ENCODE results near the gene PTPRCAP. TPM values are rescaled to one million over a fixed set of nuclear protein-coding genes. Genes with fewer than 3 reads are reported as not detected.

The PTPRCAP gene
- total and polyA plus RNA-seq, 2 donors from 2014 or later, result 4.7 to 20.3 TPM

DNA sequence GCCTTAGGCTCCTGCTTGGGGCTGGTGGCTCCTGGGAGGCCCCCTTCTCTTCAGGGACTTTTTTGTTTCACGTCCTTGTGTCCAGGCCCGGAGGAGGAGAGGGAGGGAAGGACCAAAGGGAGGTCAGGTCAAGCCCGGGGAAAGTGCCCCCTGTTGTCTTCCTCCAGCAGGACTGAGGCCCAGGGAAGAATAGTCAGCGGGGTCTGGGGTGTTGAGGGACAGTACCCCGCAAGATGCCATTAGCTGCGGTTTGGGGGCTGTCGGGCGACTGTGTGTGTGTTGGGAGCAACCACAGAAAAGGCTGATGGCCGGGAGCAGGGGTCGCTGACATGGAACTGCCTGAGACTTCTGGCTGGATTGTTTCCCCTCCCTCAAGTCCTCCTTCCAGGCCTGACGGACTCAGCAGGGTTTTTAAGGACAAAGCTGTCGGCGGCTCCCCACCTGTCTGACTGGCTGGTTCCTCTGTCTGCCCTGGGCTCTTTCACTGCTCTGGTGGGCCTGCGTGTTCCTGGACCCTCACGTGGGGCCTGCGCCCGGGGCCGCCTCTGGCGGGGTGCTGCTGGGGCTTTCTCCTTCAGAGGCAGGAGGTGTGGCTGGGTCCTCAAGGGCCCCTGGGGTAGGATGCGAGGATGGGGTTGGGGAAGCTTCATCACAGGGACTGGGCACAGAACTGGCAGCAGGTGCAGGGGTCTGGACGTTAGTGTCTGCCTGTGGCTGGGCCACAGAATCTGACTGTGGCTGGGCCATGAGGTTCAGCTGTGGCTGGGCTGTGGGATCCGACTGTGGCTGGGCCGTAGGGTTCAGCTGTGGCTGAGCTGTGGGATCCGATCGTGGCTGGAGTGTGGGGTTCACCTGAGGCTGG, 13.5 kb upstream of the PTPRCAP start:
- H3K4me3 ChIP-seq (ENCODE audit: low read length in 3 of 3), result no peak overlapping the region
- DNase-seq, result peak in 1 of 5 donors; percentile 68
- no peaks in the 10 kb centered on the region for H3K27me3 ChIP-seq (ENCODE audit: control insufficient read depth, insufficient read depth, low read length)
- no peak overlapping the region for H3K27ac ChIP-seq (ENCODE audit: low read depth in 2 of 2, low read length in 2 of 2)
- H3K9me3 ChIP-seq (ENCODE audit: control insufficient read depth in 2 of 3, insufficient read depth in 1 of 3, low read length in 3 of 3), result no peaks in the 10 kb centered on the region
- FAIRE-seq, result no peak
- no peak overlapping the region for H3K9ac ChIP-seq (ENCODE audit: low read length in 3 of 3)
- intact Hi-C loops (cut with DNase I), result no loop called here
- H3K4me1 ChIP-seq (ENCODE audit: control insufficient read depth in 2 of 3, insufficient read depth in 2 of 3, low read depth in 1 of 3, low read length in 3 of 3), result peaks cover 0 to 3% (median 2%) of the 10 kb centered on the region in 3 donors
- TF ChIP-seq, protein P1, sequence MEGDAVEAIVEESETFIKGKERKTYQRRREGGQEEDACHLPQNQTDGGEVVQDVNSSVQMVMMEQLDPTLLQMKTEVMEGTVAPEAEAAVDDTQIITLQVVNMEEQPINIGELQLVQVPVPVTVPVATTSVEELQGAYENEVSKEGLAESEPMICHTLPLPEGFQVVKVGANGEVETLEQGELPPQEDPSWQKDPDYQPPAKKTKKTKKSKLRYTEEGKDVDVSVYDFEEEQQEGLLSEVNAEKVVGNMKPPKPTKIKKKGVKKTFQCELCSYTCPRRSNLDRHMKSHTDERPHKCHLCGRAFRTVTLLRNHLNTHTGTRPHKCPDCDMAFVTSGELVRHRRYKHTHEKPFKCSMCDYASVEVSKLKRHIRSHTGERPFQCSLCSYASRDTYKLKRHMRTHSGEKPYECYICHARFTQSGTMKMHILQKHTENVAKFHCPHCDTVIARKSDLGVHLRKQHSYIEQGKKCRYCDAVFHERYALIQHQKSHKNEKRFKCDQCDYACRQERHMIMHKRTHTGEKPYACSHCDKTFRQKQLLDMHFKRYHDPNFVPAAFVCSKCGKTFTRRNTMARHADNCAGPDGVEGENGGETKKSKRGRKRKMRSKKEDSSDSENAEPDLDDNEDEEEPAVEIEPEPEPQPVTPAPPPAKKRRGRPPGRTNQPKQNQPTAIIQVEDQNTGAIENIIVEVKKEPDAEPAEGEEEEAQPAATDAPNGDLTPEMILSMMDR (IDR thresholded peaks at IDR 0.05; ENCODE audit: borderline replicate concordance, extremely low read depth, insufficient read depth), result no peak
- no peaks in the 10 kb centered on the region for H3K36me3 ChIP-seq (ENCODE audit: control insufficient read depth in 2 of 3, insufficient read depth in 3 of 3, low read length in 3 of 3)

DNA sequence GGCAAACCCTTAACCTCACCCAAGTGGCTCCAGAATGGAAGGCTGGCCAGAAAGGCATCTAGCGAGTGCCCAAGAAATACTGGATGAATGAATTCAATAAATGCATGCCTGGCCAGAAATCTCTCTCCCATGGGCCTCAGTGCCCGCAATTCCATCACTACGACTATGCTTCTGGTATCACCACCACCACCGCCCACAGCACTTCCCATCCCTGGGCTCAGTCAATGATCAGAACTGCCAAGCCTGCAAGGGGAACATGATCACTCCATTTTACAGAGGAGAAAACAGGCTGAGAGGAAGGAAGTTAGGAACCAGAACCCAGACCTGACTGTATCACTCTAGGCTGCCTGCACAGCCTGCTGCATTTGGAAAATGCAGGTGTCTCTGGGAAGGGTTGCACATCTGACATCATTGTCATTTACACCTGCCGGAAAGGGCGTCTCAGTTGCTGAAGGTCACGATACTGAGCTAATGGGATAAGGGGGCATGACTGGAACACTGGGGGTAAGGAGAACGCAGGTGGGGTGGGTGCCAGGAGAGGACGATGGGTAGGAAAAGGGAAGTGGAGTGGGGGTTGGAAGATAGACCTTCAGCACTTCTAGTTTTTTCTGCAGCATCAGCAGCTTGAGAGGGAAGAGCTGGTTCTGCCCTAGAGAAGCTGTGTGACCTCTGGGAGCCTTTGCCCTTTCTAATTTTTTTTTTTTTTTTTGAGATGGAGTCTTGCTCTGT, 11.8 kb upstream of the PTPRCAP start:
- Histone ChIP-seq H3K9me3 (ENCODE audit: control insufficient read depth in 2 of 3, insufficient read depth in 1 of 3, low read length in 3 of 3) (no peaks in the 10 kb centered on the region), H3K4me1 (ENCODE audit: control insufficient read depth in 2 of 3, insufficient read depth in 2 of 3, low read depth in 1 of 3, low read length in 3 of 3) (peaks cover 0 to 4% (median 3%) of the 10 kb centered on the region in 3 donors), H3K27me3 (ENCODE audit: control insufficient read depth, insufficient read depth, low read length) (no peaks in the 10 kb centered on the region), H3K36me3 (ENCODE audit: control insufficient read depth in 2 of 3, insufficient read depth in 3 of 3, low read length in 3 of 3) (no peaks in the 10 kb centered on the region), H3K9ac (ENCODE audit: low read length in 3 of 3) (no peak overlapping the region), H3K27ac (ENCODE audit: low read depth in 2 of 2, low read length in 2 of 2) (no peak overlapping the region), H3K4me3 (ENCODE audit: low read length in 3 of 3) (no peak overlapping the region)
- intact Hi-C loops (cut with DNase I), result no loop called here
- TF ChIP-seq, protein P1 (IDR thresholded peaks at IDR 0.05; ENCODE audit: borderline replicate concordance, extremely low read depth, insufficient read depth), result no peak
- DNase-seq, result no peak
- no peak for FAIRE-seq

DNA sequence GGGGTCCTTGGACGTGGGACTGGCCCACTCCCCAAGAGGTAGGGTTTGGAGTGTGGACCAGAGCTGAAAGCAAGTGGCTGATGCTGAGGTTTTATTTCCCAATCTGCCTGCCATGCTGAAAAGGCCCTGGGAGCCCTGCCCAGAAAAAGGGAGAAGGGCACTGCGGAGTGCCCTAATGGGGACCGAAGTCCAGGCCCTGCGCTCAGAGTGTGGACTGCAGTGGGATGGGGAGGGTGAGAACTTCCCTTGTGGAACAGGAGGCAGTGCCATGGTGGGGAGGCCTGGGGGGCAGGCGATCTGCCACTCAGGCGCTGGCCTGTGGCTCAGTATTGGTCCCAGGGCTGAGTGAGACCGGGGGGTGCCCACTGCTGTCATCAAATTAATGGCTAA, 10.7 kb upstream of the PTPRCAP start:
- H3K9me3 ChIP-seq (ENCODE audit: control insufficient read depth in 2 of 3, insufficient read depth in 1 of 3, low read length in 3 of 3), result no peaks in the 10 kb centered on the region
- TF ChIP-seq, protein P1 (IDR thresholded peaks at IDR 0.05; ENCODE audit: borderline replicate concordance, extremely low read depth, insufficient read depth), result no peak
- FAIRE-seq, result no peak

More for the DNA sequence above, 10.7 kb upstream of the PTPRCAP start:
- no peaks in the 10 kb centered on the region for H3K36me3 ChIP-seq (ENCODE audit: control insufficient read depth in 2 of 3, insufficient read depth in 3 of 3, low read length in 3 of 3)
- intact Hi-C loops (cut with DNase I), result no loop called here
- no peak overlapping the region for H3K4me3 ChIP-seq (ENCODE audit: low read length in 3 of 3)
- peak in 1 of 5 donors; percentile 48 for DNase-seq
- H3K4me1 ChIP-seq (ENCODE audit: control insufficient read depth in 2 of 3, insufficient read depth in 2 of 3, low read depth in 1 of 3, low read length in 3 of 3), result peaks cover 0 to 4% (median 3%) of the 10 kb centered on the region in 3 donors
- H3K9ac ChIP-seq (ENCODE audit: low read length in 3 of 3), result no peak overlapping the region
- H3K27ac ChIP-seq (ENCODE audit: low read depth in 2 of 2, low read length in 2 of 2), result no peak overlapping the region
- no peaks in the 10 kb centered on the region for H3K27me3 ChIP-seq (ENCODE audit: control insufficient read depth, insufficient read depth, low read length)

All from kidney (tissue), 14 donors.